OCI-LY1 (cell line): ENCODE measurements around the gene SP140.

Experiments
- H2AFZ ChIP-seq: fragments of 200-600 bp; sonication (generic), shearing (Covaris generic); 2 replicates; pipeline ENCODE4 v1.6.0; 2014; ENCODE audit warnings: antibody characterized with exemption, mild to moderate bottlenecking, low read length
- H3F3A ChIP-seq: fragments of 200-600 bp; sonication (generic), shearing (Covaris generic); 2 replicates; pipeline ENCODE4 v1.6.0; 2014; ENCODE audit warnings: mild to moderate bottlenecking, antibody characterized with exemption, low read length, moderate library complexity; ENCODE audit not compliant: insufficient read depth
- H3K27ac ChIP-seq: fragments of 200-600 bp; sonication (generic); 2 replicates; pipeline ENCODE4 v1.5.1; 2014; ENCODE audit warnings: low read length, mixed run types, mild to moderate bottlenecking, low read depth; ENCODE audit not compliant: poor library complexity, severe bottlenecking
- H3K27me3 ChIP-seq: fragments of 200-600 bp; sonication (generic); 2 replicates; pipeline ENCODE4 v1.6.0; 2014; ENCODE audit warnings: antibody characterized with exemption, mild to moderate bottlenecking, low read length, moderate library complexity; ENCODE audit not compliant: insufficient read depth
- H3K36me3 ChIP-seq: fragments of 200-600 bp; sonication (generic); 2 replicates; pipeline ENCODE4 v1.6.1; 2014; ENCODE audit warnings: mild to moderate bottlenecking, antibody characterized with exemption, low read length, moderate library complexity, mixed read lengths; ENCODE audit not compliant: insufficient read depth
- H3K4me1 ChIP-seq: fragments of 200-600 bp; sonication (generic); 2 replicates; pipeline ENCODE4 v1.5.1; 2014; ENCODE audit warnings: mild to moderate bottlenecking, low read length, moderate library complexity; ENCODE audit not compliant: insufficient read depth, severe bottlenecking
- H3K4me2 ChIP-seq: fragments of 200-600 bp; sonication (generic), shearing (Covaris generic); 2 replicates; pipeline ENCODE4 v1.6.1; 2014; ENCODE audit warnings: low read length
- H3K4me3 ChIP-seq: fragments of 200-600 bp; sonication (generic); 2 replicates; pipeline ENCODE4 v1.5.1; 2014; ENCODE audit warnings: low read length, low read depth, mild to moderate bottlenecking, mixed read lengths; ENCODE audit not compliant: poor library complexity, severe bottlenecking
- H3K79me2 ChIP-seq: fragments of 200-600 bp; shearing (Covaris generic); 2 replicates; pipeline ENCODE4 v1.6.1; 2016; ENCODE audit warnings: mixed run types, low read length, mixed read lengths; ENCODE audit not compliant: insufficient read depth
- H3K9ac ChIP-seq: fragments of 200-600 bp; sonication (generic), shearing (Covaris generic); 2 replicates; pipeline ENCODE4 v1.6.1; 2014; ENCODE audit warnings: mild to moderate bottlenecking, low read length, mixed read lengths
- H3K9me2 ChIP-seq: fragments of 200-600 bp; sonication (generic), shearing (Covaris generic); 2 replicates; pipeline ENCODE4 v1.6.1; 2014; ENCODE audit warnings: low read depth, mild to moderate bottlenecking, low read length, mixed read lengths
- H3K9me3 ChIP-seq: fragments of 200-600 bp; shearing (Covaris generic); 2 replicates; pipeline ENCODE4 v1.6.1; 2014; ENCODE audit warnings: low read length, mixed read lengths
- H4K20me1 ChIP-seq: fragments of 200-600 bp; sonication (generic), shearing (Covaris generic); 2 replicates; pipeline ENCODE4 v1.6.0; 2016; ENCODE audit warnings: mild to moderate bottlenecking, low read length; ENCODE audit not compliant: insufficient read depth
- EZH2 ChIP-seq: fragments of 200-600 bp; sonication (generic), shearing (Covaris generic); IDR thresholded peaks from 2 replicates; pipeline ENCODE4 v1.8.0; 2017; ENCODE audit warnings: borderline replicate concordance, mixed run types, mild to moderate bottlenecking, antibody characterized with exemption, low read length, moderate library complexity, mixed read lengths
- TF ChIP-seq, protein P1 (sequence below): fragments of 200-600 bp; sonication (generic), shearing (Covaris generic); IDR thresholded peaks from 2 replicates; pipeline ENCODE4 v1.5.1; 2017; ENCODE audit warnings: mild to moderate bottlenecking, antibody characterized with exemption, low read length, moderate library complexity, mixed read lengths

The SP140 gene

GRCh38 chr2:230266638-230267037, 41.1 kb downstream of the SP140 start:
- H2AFZ ChIP-seq: no peak overlapping the region
- no peaks in the 10 kb centered on the region for H3K27me3 ChIP-seq
- no peak overlapping the region for H3K4me2 ChIP-seq
- peaks cover 7% of the 10 kb centered on the region for H3K4me1 ChIP-seq
- H3K4me3 ChIP-seq: no peak overlapping the region
- H3K9me3 ChIP-seq: no peaks in the 10 kb centered on the region
- H3K9ac ChIP-seq: no peak overlapping the region
- no peaks in the 10 kb centered on the region for H3K9me2 ChIP-seq
- no peak for TF ChIP-seq EZH2
- TF ChIP-seq, protein P1, sequence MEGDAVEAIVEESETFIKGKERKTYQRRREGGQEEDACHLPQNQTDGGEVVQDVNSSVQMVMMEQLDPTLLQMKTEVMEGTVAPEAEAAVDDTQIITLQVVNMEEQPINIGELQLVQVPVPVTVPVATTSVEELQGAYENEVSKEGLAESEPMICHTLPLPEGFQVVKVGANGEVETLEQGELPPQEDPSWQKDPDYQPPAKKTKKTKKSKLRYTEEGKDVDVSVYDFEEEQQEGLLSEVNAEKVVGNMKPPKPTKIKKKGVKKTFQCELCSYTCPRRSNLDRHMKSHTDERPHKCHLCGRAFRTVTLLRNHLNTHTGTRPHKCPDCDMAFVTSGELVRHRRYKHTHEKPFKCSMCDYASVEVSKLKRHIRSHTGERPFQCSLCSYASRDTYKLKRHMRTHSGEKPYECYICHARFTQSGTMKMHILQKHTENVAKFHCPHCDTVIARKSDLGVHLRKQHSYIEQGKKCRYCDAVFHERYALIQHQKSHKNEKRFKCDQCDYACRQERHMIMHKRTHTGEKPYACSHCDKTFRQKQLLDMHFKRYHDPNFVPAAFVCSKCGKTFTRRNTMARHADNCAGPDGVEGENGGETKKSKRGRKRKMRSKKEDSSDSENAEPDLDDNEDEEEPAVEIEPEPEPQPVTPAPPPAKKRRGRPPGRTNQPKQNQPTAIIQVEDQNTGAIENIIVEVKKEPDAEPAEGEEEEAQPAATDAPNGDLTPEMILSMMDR: no peak
- no peaks in the 10 kb centered on the region for H4K20me1 ChIP-seq
- peaks cover 32% of the 10 kb centered on the region for H3K36me3 ChIP-seq
- no peaks in the 10 kb centered on the region for H3F3A ChIP-seq
- no peak overlapping the region for H3K27ac ChIP-seq
- no peaks in the 10 kb centered on the region for H3K79me2 ChIP-seq

DNA sequence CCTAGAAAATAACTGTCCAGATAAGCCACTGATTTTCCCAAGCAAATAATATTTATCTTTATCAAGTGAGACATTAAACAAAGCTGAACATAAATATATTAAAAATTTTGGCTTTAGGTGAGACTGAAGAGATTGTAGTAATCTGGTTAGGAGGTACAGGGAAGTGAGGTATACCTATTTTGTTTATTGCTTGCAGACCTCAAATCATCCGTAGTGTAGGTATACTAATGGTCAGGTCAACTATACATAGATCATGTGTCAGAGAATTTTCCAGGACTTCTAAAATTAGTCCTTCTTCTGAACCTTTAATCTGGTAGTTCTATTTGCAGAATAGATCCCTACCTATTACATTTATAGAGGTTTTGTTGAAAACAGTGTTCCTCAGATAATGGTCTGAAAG, 41.5 kb downstream of the SP140 start:
- peaks cover 36% of the 10 kb centered on the region for H3K36me3 ChIP-seq
- no peaks in the 10 kb centered on the region for H4K20me1 ChIP-seq
- no peak overlapping the region for H3K4me3 ChIP-seq
- no peak overlapping the region for H3K4me2 ChIP-seq
- no peak overlapping the region for H3K27ac ChIP-seq
- no peaks in the 10 kb centered on the region for H3K27me3 ChIP-seq
- H3K9ac ChIP-seq: no peak overlapping the region
- H3K79me2 ChIP-seq: no peaks in the 10 kb centered on the region
- H3F3A ChIP-seq: no peaks in the 10 kb centered on the region
- H2AFZ ChIP-seq: no peak overlapping the region
- TF ChIP-seq EZH2: no peak
- TF ChIP-seq, protein P1: no peak
- peaks cover 4% of the 10 kb centered on the region for H3K4me1 ChIP-seq
- H3K9me3 ChIP-seq: no peaks in the 10 kb centered on the region
- no peaks in the 10 kb centered on the region for H3K9me2 ChIP-seq

- no peak overlapping the region for H3K27ac ChIP-seq
- H3K9me3 ChIP-seq: no peaks in the 10 kb centered on the region
- no peaks in the 10 kb centered on the region for H3K4me1 ChIP-seq
- no peaks in the 10 kb centered on the region for H3K27me3 ChIP-seq
- no peaks in the 10 kb centered on the region for H3K9me2 ChIP-seq
- TF ChIP-seq EZH2: no peak
- TF ChIP-seq, protein P1: no peak
- no peak overlapping the region for H3K4me2 ChIP-seq
- no peak overlapping the region for H2AFZ ChIP-seq
- H3F3A ChIP-seq: no peaks in the 10 kb centered on the region
- no peaks in the 10 kb centered on the region for H4K20me1 ChIP-seq
- no peak overlapping the region for H3K9ac ChIP-seq
- peaks cover 41% of the 10 kb centered on the region for H3K36me3 ChIP-seq
- H3K4me3 ChIP-seq: no peak overlapping the region
- H3K79me2 ChIP-seq: no peaks in the 10 kb centered on the region
Measured at GRCh38 chr2:230267556-230267955, 42.0 kb downstream of the SP140 start.
